Activated CD4-positive, CD25-positive, alpha-beta regulatory T cell treated with anti-CD3 and anti-CD28 coated beads, Interleukin-2, amount 50 U/mL, for 24 hours (primary cell): ENCODE results near the gene DCTPP1.
"Not testable (repeated sequence)": the region's sequence is repeated elsewhere in the genome, so short reads cannot be mapped to it uniquely, and the experiment has no call there.

Experiments
- ATAC-seq, 2 donors: fragments of 150-1000 bp; cut with Tn5 transposase; one replicate each; pipeline ENCODE4 v1.10.0; 2021; ENCODE audit warnings: mild to moderate bottlenecking in 1 of 2, moderate library complexity in 1 of 2

DCTPP1 gene

DNA sequence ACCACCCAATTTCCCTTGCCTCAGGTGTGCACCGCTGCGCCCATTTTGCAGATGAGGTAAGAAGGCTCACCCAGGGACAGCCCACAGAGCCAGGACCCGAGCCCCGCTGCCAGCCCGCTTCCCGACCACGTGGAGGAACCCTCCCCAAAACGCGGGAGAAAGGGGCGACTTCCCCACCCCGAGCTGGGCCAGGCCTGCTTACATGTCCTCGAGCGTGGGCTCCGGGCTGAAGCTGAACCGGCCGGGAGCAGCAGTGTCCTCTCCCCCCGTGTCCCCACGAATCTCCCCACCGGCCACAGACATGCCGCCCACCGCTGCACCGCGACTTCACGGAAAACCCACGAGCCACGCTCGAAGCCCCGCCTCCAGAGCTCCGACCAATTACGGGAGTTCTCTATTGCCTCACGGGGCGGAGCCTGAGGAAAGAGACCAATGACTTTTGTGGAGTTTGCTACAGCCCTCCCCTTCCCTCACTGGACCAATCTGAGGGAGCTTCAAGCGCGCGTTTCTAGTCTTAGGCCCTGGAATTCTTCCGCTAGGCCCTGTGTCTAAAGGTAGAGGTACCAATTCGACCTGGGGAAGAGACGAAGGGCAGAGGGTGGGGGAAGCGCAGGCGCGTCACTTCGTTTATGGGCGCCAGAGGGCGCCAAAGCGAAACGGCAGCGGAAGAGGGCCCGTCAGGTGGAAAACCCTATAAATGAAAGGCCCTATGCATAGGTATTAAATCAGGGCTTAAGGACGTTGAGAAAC is at the start of gene DCTPP1:
TSS of gene DCTPP1 (minus strand) at position 353 of the 750 bp plus-strand sequence. CDS start at position 303, 50 bp downstream.
- ATAC-seq, result peak; percentile 96 to 97

DNA sequence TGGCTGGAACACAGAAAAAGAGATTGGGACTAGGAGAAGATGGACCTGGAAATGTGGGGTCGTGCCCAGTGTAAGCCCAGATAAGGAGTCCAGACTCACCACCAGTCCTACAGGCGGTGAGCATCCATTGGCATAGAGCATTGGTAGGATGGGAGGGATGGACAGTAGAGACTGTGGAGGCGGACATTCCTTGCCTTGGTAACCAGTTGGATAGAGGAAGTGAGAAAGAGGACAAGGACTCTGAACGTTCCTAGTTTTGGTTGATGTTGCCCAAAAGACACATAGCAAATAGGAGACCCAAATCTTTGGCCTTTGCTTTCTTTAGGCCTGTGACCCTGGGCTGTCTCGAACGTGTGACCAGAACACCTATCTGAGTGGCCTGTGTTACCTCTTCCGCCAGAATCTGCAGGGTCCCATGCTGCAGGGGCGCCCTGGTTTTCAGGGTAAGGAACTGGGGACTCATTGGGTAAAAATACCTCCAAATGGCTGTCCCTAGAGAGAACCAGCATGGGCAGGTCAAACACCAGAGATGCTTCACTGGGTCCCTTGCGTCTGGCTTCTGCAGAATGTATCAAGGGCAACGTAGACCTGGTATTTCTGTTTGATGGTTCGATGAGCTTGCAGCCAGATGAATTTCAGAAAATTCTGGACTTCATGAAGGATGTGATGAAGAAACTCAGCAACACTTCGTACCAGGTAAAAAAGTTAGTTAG is 49.1 kb upstream of the DCTPP1 start:
- no peak for ATAC-seq

DNA sequence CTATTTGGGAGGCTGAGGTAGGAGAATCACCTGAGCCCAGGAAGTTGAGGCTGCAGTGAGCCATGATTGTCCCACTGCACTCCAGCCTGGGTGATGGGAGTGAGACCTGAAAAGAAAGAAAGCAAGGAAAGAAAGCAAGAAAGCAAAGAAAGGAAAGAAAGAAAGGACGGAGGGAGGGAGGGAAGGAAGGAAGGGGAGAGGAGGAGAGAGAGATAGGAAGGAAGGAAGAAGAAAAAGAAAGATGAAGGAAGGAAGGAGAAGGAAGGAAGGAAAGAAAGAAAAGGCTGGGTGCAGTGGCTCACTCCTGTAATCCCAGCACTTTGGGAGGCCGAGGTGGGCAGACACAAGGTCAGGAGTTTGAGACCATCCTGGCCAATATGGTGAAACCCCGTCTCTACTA is 47.9 kb upstream of the DCTPP1 start:
- not testable (repeated sequence) for ATAC-seq

- ATAC-seq, result no peak
Measured at GRCh38 chr16:30476991-30477390, 47.2 kb upstream of the DCTPP1 start.

DNA sequence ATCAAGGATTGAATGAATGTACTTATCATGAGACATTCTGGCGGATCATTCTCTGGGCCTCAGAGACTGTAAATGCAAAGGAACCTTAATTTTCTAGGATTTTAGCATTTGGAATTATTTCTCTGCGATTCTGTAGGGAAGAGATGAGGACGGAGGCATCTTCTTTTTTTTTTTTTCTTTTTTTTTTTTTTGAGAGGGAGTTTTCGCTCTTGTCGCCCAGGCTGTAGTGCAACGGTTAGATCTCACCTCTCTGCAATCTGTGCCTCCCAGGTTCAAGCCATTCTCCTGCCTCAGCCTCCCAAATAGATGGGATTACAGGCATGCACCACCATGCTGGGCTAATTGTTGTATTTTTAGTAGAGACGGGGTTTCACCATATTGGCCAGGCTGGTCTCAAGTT is 44.9 kb upstream of the DCTPP1 start:
- ATAC-seq, result no peak

- ATAC-seq, result no peak
Measured at GRCh38 chr16:30474074-30474452, 44.2 kb upstream of the DCTPP1 start.

GRCh38 chr16:30473231-30474073 is 43.6 kb upstream of the DCTPP1 start:
- ATAC-seq, result peak; percentile 26 to 31

DNA sequence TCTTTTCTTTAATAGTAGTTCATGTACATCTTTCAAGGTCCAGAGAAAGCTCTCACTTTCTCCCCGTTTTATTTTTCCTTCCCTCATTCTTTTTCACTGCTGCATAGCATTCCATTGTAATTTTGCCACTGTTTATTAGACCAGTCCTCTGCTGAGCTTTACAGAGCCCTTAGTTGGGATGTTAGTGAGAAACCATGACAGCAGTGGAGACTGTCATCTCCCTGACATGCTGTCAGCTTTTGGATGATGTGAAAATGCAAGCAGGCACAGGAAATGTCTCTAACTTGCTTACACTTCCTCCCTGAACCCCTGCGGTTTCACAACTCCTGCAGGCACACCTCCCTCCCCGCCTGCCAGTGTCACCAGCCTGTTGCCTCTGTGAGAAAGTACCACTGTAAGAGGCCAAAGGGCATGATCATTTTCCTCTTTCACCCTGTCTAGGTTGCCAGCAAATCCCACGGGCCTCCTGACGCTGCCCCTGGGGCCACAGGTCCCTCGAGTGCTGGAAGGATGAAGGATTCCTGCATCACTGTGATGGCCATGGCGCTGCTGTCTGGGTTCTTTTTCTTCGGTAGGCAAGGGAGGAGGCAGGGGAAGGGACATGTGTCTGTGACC is 42.6 kb upstream of the DCTPP1 start, which contains the start of gene ITGAL:
TSS of gene ITGAL (plus strand) at position 415 of the 615 bp plus-strand sequence. CDS start at position 511, 96 bp downstream.
- peak; percentile 59 for ATAC-seq

DNA sequence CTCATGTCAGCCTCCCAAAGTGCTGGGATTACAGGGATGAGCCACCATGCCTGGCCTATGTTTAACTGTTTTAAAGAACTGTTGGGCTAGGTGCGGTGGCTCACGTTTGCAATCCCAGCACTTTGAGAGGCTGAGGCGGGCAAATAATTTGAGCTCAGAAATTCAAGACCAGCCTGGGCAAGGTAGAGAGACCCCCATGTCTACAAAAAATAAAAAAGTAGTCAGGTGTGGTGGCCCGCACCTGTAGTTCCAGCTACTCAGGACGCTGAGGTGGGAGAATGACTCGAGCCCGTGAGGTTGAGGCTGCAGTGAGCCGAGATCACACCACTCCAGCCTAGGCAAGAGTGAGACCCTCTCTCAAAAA is 40.8 kb upstream of the DCTPP1 start:
- ATAC-seq, result no peak

DNA sequence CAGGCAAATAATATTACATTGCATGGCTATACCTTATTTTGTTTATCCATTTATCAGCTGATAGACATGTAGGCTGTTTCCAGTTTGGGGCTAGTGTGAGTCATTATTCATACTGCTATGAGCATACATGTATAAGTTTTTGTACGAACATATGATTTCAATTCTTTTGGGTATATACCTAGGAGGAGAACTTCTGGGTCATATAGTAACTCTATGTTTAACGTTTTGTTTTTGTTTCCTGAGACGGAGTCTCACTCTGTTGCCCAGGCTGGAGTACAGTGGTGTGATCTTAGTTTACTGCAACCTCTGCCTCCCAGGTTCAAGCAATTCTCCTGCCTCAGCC is 40.3 kb upstream of the DCTPP1 start:
- ATAC-seq, result peak; percentile 44 to 48

DNA sequence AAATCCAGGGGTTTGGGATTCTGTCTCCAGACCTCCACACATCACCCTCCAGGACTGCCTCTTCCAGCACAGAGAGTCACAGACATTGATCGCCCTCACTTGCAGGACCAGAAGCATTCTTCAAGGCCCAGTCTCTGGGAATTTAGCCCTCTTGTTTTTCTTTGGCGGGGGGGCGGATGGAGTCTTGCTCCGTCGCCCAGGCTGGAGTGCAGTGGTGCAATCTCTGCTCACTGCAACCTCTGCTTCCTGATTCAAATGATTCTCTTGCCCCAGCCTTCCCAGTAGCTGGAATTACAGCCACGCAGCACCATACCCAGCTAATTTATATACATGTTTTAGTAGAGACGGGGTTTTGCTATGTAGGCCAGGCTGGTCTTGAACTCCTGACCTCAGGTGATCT is 34.2 kb upstream of the DCTPP1 start:
- ATAC-seq, result no peak

GRCh38 chr16:30461426-30461825 is 31.6 kb upstream of the DCTPP1 start:
- ATAC-seq, result not testable (repeated sequence)

DNA sequence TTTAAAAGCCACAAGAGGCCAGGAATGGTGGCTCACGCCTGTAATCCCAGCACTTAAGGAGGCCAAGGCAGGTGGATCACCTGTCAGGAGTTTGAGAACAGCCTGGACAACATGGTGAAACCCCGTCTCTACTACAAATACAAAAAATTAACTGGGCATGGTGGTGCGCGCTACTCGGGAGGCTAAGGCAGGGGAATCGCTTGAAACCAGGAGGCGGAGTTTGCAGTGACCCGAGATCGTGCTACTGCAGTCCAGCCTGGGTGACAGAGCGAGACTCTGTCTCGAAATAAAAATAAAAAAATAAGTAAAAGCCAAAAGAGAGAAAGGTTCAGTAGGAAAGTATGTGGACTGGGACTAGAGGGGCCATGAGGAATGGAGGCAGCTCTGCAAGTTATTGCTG is 29.6 kb upstream of the DCTPP1 start:
- ATAC-seq, result no peak

GRCh38 chr16:30458561-30459394 is 28.9 kb upstream of the DCTPP1 start:
- ATAC-seq, result peak; percentile 97 to 98

DNA sequence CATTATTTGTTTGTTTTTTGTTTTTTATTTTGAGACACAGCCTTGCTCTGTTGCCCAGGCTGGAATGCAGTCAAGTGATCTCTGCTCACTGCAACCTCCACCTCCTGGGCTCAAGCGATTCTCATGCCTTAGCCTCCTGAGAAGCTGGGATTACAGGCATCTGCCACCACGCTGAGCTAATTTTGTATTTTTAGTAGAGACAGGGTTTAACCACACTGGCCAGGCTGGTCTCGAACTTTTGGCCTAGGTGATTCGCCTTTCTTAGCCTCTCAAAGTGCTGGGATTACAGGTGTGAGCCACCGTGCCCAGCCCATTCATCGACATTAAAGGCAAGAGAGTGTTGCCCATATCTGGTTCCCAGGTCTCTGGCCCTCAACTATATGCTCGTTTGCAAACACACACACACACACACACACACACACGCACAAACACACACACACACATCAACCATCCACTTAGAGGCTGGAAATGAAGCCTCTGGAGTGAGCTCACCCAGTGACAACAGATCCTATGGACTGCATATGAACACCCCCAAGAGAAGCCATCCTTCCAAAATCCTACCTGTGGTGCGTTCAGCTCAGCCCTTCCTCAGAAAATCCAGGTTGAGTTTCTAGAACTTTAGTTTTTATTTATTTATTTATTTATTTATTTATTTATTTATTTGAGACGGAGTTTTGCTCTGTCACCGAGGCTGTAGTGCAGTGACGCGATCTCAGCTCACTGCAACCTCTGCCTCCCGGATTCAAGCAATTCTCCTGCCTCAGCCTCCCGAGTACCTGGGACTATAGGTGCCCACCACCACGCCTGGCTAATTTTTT is 28.1 kb upstream of the DCTPP1 start:
- no peak for ATAC-seq

GRCh38 chr16:30457256-30457655 is 27.4 kb upstream of the DCTPP1 start:
- ATAC-seq, result no peak

GRCh38 chr16:30456302-30456701 is 26.5 kb upstream of the DCTPP1 start:
- ATAC-seq, result peak; percentile 7 to 17

DNA sequence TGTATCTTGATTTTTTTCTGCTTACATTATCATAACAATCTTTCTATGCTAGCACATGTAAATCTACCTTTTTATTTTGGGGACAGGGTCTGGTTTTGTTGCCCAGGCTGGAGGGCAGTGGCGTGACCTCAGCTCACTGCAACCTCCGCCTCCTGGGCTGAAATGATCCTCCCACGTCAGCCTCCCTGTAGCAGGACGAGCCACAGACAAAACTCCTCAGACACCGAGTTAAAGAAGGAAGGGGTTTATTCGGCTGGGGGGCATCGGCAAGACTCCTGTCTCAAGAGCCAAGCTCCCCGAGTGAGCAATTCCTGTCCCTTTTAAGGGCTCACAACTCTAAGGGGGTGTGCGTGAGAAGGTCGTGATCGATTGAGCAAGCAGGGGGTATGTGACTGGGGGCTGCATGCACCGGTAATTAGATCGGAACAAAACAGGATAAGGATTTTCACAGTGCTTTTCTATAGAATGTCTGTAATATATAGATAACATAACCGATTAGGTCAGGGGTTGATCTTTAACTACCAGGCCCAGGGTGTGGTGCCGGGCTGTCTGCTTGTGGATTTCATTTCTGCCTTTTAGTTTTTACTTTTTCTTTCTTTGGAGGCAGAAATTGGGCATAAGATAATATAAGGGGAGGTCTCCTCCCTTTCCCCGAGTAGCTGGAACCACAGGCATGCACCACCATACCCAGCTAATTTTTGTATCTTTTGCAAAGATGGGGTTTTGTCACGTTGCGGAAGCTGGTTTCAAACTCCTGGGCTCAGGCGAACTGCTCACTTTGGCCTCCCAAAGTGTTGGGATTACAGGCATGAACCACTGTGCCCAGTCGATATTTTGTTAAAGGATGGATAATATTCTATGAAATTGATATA is 23.1 kb upstream of the DCTPP1 start:
- not testable (repeated sequence) for ATAC-seq

DNA sequence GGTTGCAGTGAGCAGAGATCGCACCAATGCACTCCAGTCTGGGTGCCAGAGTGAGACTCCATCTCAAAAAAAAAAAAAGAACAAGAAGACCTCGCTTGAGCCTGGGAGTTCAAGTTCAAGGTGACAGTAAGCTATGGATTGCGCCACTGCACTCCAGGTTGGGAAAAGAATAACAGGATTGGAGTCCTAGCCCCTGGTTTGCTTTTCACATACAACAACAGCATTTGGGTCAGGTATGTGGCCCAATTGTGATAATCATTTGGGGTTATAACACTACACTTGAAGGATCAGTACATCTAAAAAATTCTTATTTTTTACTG is 19.2 kb upstream of the DCTPP1 start:
- no peak for ATAC-seq
